ENCODE measurements around the gene HAUS7.

HAUS7 gene

DNA sequence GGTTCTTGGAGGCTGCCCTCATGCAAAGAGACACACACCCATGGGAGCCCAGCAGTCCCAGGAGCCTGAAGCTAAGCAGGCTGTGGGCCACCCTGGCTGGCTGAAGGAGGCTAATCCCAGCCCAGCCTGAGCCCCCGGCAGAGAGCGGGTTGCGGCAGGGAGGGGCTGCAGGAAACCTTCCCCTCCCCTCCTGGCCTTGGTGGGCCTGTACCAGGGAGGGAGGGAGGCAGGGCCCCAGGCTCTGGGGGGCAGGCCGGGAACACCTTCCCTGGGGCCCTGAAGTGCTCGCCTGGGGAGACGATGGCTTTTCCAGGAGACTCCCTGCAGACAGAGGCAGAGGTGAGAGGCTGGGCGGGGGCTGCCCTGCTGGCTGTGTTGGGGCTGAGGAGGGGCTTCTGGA, 28.1 kb upstream of the HAUS7 start:
- DNase-seq: no peak

- DNase-seq: no peak
These were observed 26.2 kb upstream of the HAUS7 start for GRCh38 chrX:153496590-153496959.

DNA sequence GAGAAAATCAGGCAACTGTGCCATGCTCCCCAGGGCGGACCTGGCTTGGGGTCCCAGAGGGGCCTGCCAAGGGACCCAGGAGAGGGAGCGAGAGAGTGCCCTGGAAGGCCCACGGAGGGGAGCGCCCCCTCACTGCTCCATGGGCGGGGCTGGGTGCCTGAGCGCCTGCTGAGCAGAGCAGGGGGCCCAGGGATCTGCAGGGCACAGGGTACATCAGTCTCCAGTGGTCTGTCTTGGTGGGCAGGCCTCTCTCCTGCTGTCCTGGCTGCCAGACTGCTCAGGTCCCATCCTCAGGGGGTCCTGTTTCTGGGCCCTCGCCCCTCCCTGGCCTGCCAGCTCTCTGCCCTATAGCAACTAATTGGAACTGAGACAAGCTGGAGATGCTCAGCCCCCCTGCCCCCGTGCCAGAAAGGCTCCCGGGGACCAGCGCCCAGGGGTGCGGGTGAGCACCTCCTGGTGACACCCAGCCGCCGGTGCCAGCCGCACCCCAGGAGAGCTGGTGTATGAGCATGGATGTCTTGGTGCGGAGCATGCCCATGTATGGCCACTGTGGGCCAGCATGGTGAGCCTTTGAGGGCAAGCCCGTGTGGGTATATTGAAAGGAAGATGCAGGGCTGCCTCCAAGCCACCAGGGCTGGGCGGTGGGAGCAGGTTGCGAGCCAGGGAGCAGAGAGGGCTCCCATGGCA, 25.7 kb upstream of the HAUS7 start:
- no peak for DNase-seq

GRCh38 chrX:153495362-153495751, 25.0 kb upstream of the HAUS7 start:
- DNase-seq: no peak

- DNase-seq: no peak
These were observed 24.4 kb upstream of the HAUS7 start, which contains the start of gene BGN for GRCh38 chrX:153494541-153495361. Gene BGN (plus strand): TSS chrX:153494980. CDS start chrX:153504632, 9,652 bp downstream.

DNA sequence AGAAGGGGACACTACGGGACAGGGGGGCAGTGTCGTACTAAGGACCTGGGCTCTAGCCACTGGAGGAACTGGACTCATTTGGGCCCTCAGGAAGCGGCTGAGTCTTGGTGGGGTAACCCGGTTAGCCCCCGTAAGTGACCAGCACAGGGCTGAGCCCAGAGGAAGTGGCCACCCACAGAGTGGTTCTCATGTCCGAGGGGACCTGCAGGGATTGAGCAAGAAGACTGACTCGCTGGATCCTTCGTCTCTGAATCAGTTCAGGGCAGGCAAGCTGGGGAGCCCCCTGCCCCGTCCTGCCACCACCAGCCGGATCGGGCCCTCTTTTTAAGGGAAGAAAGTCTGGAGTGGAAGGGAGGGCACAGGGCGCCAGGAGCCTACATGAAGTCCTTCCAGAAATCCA, 23.7 kb upstream of the HAUS7 start:
- no peak for DNase-seq

DNA sequence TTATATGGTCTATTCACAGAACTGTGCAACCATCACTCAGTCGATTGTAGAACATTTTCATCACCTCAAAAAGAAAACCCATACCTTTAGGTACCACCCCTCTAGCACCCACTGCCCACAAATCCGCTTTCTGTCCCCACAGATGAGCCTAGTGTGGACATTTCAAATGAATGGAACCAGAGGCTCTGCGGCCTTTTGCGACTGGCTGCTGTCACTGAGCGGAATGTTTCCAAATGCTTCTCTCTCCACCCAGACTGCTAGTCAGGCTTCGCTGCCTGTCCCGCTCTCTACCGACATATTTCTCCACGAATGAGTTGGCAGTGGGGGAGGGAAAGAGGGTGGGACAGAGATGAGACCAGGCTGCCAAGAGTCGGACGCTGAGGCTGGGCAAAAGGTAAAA, 22.7 kb upstream of the HAUS7 start:
- no peak for DNase-seq

DNA sequence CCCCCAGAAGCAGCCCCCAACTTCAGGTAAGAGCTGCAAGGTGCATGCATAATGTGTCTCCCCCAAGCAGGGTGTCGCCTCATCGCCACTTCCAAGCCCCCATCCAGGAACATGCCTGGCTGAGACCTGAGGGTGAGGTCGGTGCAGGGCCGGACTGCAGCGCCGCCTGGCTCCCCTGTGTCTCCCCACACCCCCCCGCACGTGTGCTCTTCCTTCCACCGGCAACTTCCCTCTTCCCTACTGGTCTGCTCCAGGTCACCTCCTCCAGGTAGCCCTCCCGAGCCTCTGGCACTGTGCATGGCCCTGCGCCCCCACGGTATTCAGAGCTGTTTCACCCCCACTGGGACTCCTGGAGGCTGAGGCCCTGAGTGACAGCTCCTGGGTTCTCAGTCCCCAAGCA, 22.2 kb upstream of the HAUS7 start:
- no peak for DNase-seq

GRCh38 chrX:153491918-153492317, 21.5 kb upstream of the HAUS7 start:
- no peak for DNase-seq

- DNase-seq: no peak
These were observed 21.1 kb upstream of the HAUS7 start for GRCh38 chrX:153491351-153491914.

GRCh38 chrX:153490217-153490930, 20.0 kb upstream of the HAUS7 start:
- DNase-seq: no peak

DNA sequence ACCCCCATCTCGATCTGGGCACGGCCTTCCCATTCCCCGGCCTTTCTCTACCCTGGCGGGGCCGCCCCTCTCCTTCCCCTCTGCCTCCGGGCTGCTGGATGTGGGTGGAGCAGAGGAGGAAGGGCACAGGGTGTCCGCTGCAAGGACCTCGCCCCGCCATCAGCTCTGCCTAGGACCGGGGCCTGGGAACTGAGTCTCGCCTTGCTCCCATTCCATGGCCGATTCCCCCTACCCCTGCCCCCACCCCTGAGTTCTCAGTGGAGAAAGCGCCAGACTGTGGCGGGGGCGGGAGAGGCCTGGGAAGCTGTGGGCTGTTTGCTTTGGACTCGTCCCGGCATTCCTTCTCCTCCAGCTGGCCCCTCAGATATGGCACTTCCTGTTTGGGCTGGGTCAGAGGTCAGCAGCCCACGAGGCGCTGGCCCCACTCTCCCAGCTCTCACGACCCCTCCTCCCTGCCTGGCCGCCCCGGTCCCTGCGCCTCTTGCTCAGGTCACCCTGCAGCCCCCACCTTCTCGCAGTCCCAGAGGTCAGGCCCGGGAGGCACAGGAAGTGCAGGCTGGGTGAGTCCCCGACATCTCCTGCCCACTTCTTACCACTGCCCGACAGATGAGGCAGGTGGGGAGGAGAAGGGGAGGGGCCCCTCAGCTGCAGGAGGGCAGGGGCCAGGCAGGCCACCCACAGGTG, 18.0 kb upstream of the HAUS7 start:
- no peak for DNase-seq

GRCh38 chrX:153487590-153488071, 17.3 kb upstream of the HAUS7 start:
- no peak for DNase-seq

GRCh38 chrX:153486171-153486570, 15.8 kb upstream of the HAUS7 start:
- DNase-seq: no peak

- DNase-seq: no peak
These were observed 15.2 kb upstream of the HAUS7 start for GRCh38 chrX:153485396-153486080.

- DNase-seq: no peak
These were observed 12.1 kb upstream of the HAUS7 start for GRCh38 chrX:153482376-153483015.

DNA sequence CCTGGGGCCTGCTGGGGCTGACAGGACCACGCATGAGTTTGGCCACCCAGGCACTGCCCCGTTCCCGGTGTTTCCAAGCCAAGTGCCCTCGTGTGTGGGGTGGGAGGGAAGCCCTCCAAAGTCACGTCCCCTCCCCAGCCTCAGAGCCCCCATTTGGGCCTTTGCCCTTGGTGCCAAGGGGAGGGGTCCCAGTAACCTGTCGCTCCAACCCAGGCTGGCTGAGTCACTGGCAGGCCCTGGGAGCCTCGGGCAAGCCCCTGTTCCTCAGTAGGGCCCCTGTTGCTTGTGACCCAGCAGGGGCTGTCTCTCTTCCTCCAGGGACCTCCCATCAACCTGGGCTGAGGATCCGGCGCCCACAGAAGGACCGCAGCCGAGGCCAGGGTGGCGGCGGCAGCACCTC, 10.7 kb upstream of the HAUS7 start:
- DNase-seq: no peak

- DNase-seq: no peak
These were observed 8.4 kb upstream of the HAUS7 start for GRCh38 chrX:153478746-153479145.

DNA sequence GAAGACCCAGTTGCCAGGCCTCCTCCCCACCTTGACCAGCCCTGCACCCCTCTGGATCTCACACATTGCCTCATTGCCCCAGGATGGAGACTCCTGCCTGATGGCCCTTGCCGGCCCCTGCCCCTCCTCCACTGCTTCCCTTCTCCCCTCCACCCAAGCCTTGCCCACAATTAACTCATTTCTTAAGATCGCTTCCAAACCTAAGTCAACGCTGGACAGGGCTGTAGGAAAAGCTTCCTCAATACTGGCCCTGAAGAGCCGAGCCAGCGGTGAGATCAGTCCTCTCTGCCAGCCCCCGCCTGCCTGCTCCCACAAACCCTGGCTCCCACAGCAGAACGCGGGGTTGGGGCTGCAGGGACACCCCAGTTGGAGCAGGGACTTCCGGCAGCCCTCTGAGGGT, 7.5 kb upstream of the HAUS7 start:
- DNase-seq: no peak

DNA sequence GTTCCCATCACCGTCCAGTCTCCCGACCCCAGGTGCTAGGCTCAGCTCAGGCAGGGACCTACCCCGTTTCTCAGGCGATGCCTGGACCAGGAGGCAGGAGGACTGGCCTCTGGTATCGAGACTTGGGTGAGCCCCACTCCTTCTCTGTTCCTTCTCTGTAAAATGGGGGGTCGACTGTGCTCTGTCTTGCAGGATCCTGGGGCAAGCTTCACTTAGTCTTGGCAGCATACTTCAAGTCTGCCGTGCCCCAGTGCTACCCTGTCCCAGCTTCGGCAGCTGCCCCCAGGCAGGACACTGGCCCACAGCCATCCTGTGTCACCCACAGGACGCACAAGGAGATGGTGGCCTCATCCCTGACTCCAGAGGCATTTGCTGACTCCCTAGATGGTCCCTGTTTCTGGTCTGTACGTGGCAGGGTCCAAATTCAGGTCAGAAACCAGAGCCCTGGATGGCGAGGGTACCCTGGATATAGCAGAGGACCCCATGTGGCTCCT, 7.0 kb upstream of the HAUS7 start:
- no peak for DNase-seq

DNA sequence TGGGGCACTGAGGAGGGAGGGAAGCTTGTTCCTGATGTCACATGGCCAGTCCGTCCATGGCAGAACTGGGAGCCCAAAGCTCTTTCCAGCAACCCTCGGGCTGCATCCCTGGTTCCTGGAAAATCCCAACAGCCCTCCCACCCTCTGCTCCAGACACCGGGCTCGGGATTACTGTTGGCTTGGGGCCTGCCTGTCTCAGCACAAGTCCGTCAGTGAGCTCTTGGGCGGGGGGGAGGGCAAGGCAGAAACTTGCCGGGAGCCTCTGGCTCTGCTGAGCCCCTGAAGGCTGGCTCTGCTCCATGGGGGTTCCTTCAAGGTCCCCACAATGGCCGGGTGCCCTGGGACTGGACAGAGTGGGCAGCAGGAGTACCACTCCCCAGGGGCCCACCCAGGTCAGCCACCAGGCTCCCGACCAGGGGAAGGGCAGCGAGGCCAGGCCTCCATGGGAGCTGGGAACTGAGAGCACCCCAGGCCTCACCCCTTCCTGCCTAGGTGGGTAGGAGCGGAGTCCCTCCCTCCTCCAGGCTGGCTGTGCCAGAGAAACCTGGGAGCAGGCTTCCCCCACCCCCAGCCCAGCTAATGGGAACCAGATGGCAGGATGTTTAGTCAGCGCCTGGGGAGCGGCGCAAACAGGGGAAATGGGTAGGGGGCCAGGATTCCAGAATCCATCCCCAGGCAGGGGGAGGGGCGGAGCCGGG, 6.4 kb upstream of the HAUS7 start:
- no peak for DNase-seq

Measured in 8988T (cell line).